SK-N-SH treated with all-trans-retinoic acid at 6 μM for 48 hours (cell line): ENCODE data around the gene DEFB113.

Experiments
- ARNTL ChIP-seq: fragments of 450-650 bp; formaldehyde crosslinking; IDR thresholded peaks from 2 replicates; pipeline ENCODE4 v1.5.0; 2020; ENCODE audit warnings: low read depth, mild to moderate bottlenecking, moderate library complexity, borderline replicate concordance
- BACH2 ChIP-seq: fragments of 250-450 bp; sonication (Bioruptor Pico); IDR thresholded peaks from 2 replicates; pipeline ENCODE4 v1.9.0; 2021; ENCODE audit warnings: mild to moderate bottlenecking, borderline replicate concordance
- CREB5 ChIP-seq: fragments of 250-450 bp; sonication (Bioruptor Pico); IDR thresholded peaks from 2 replicates; pipeline ENCODE4 v1.5.1; 2020; ENCODE audit warnings: low read depth, mild to moderate bottlenecking, moderate library complexity
- CSDC2 ChIP-seq: fragments of 250-450 bp; sonication (Bioruptor Pico); IDR thresholded peaks from 2 replicates; pipeline ENCODE4 v1.5.0; 2020; ENCODE audit warnings: mild to moderate bottlenecking, moderate library complexity
- OSR1 ChIP-seq: fragments of 250-450 bp; sonication (Bioruptor Pico); IDR thresholded peaks from 2 replicates; pipeline ENCODE4 v1.8.0; 2022; ENCODE audit warnings: moderate library complexity, mild to moderate bottlenecking, inconsistent platforms
- PATZ1 ChIP-seq: fragments of 250-450 bp; sonication (Bioruptor Pico); IDR thresholded peaks from 2 replicates; pipeline ENCODE4 v1.8.0; 2020; ENCODE audit warnings: mild to moderate bottlenecking, moderate library complexity, borderline replicate concordance
- POU6F1 ChIP-seq: fragments of 250-450 bp; sonication (Bioruptor Pico); IDR thresholded peaks from 2 replicates; pipeline ENCODE4 v1.8.0; 2021; ENCODE audit warnings: low read depth, mild to moderate bottlenecking, moderate library complexity, borderline replicate concordance
- RARB ChIP-seq: fragments of 250-450 bp; sonication (Bioruptor Pico); IDR thresholded peaks from 2 replicates; pipeline ENCODE4 v1.8.0; 2021; ENCODE audit warnings: mild to moderate bottlenecking, moderate library complexity
- SNAI2 ChIP-seq: fragments of 250-450 bp; sonication (Bioruptor Pico); IDR thresholded peaks from 2 replicates; pipeline ENCODE4 v1.5.0; 2020; ENCODE audit warnings: mild to moderate bottlenecking, moderate library complexity
- ZFP3 ChIP-seq: fragments of 250-450 bp; sonication (Bioruptor Pico); IDR thresholded peaks from 2 replicates; pipeline ENCODE4 v1.5.0; 2020; ENCODE audit warnings: mild to moderate bottlenecking, moderate library complexity
- ZFP30 ChIP-seq: fragments of 450-650 bp; formaldehyde crosslinking; IDR thresholded peaks from 2 replicates; pipeline ENCODE4 v1.5.0; 2022; ENCODE audit warnings: mild to moderate bottlenecking, moderate library complexity
- ZNF8 ChIP-seq: fragments of 450-650 bp; formaldehyde crosslinking; IDR thresholded peaks from 2 replicates; pipeline ENCODE4 v1.5.0; 2020; ENCODE audit warnings: mild to moderate bottlenecking, moderate library complexity

GRCh38 chr6:49934770-49935169 lies 34.7 kb downstream of the DEFB113 start:
- no peak for TF ChIP-seq PATZ1 (CRISPR knock-in tag)
- no peak for TF ChIP-seq ZNF8 (CRISPR knock-in tag)
- TF ChIP-seq OSR1 = no peak
- TF ChIP-seq RARB (CRISPR knock-in tag) = no peak
- TF ChIP-seq ZFP30 (CRISPR knock-in tag) = no peak
- no peak for TF ChIP-seq CREB5 (CRISPR knock-in tag)
- TF ChIP-seq ZFP3 (CRISPR knock-in tag) = no peak
- TF ChIP-seq SNAI2 (CRISPR knock-in tag) = no peak
- no peak for TF ChIP-seq BACH2 (CRISPR knock-in tag)
- no peak for TF ChIP-seq POU6F1 (CRISPR knock-in tag)
- no peak for TF ChIP-seq CSDC2 (CRISPR knock-in tag)
- TF ChIP-seq ARNTL = no peak
